Adrenal gland (tissue), 12 donors: ENCODE results near the gene ACOT11. TPM values are rescaled to one million over a fixed set of nuclear protein-coding genes. Genes with fewer than 3 reads are reported as not detected.

ENCODE experiments used
- DNase-seq, 7 donors: peaks; one replicate each; pipeline ENCODE4 v3.0.0-alpha.2; 2019 to 2020
- H3K27ac ChIP-seq, 5 donors: fragments of 200-600 bp; sonication (generic) in 4 of 5; 1 replicate in 3 of 5; 2 replicates in 2 of 5; pipeline versions ENCODE4 v1.5.1 to v1.8.0; 2016 to 2020; ENCODE audit warnings: mild to moderate bottlenecking in 1 of 5
- H3K27me3 ChIP-seq: fragments of 200-600 bp; 2 replicates; pipeline ENCODE4 v1.8.0; 2021
- H3K36me3 ChIP-seq, 2 donors: fragments of 200-600 bp; replicated peaks in 1 of 2; 1 replicate in 1 of 2; 2 replicates in 1 of 2; pipeline versions ENCODE4 v1.5.1 to v1.8.0; 2018 to 2022
- H3K4me1 ChIP-seq, 2 donors: fragments of 200-600 bp; replicated peaks in 1 of 2; 1 replicate in 1 of 2; 2 replicates in 1 of 2; pipeline versions ENCODE4 v1.5.1 to v1.8.0; 2018 to 2021
- H3K4me3 ChIP-seq, 4 donors: fragments of 200-600 bp; sonication (generic) in 3 of 4; one replicate each; pipeline ENCODE4 v1.5.1; 2016 to 2018
- H3K9me3 ChIP-seq, 3 donors: fragments of 200-600 bp; sonication (generic) in 1 of 3; replicated peaks in 1 of 3; 1 replicate in 2 of 3; 2 replicates in 1 of 3; pipeline versions ENCODE4 v1.5.1 to v1.8.0; 2016 to 2021
- CTCF ChIP-seq, 6 experiments: fragments of 450-650 bp in 4 of 6; fragments of 200-600 bp in 2 of 6; sonication (generic) in 1 of 6; IDR thresholded peaks; 1 replicate in 5 of 6; 2 replicates in 1 of 6; pipeline versions ENCODE4 v1.5.1 to v1.8.0; 2016 to 2021; ENCODE audit warnings: antibody characterized with exemption in 6 of 6, mild to moderate bottlenecking in 2 of 6, moderate library complexity in 1 of 6
- POLR2A ChIP-seq, 2 donors: fragments of 450-650 bp; IDR thresholded peaks; one replicate each; pipeline ENCODE4 v1.6.1; 2017; ENCODE audit warnings: antibody characterized with exemption in 2 of 2, mild to moderate bottlenecking in 2 of 2, moderate library complexity in 1 of 2
- WGBS, 4 donors: extraction: QIAGEN DNeasy Blood & Tissue Kit in 2 of 4; methylation state at CpG; one replicate each; pipeline versions ENCODE4 v1.1.5 to v1.1.7; 2013 to 2017; 5-methylcytosine and 5-hydroxymethylcytosine counted together
- intact Hi-C, 2 donors: fragments of 100-400 bp; cut with DNase I; formaldehyde crosslinking; loops; one replicate each; pipeline versions ENCODE4 v1.14.1 to v1.15.0; 2022 to 2023
- polyA plus RNA-seq, 3 donors: library from polyadenylated mRNA; stranded (reverse); fragments of 200-250 nt in 2 of 3; fragments of 350-450 nt in 1 of 3; fragmentation: Illumina TruSeq in 1 of 3; extraction: RNeasy Lipid Tissue Mini Kit (QIAGEN cat#74804) in 1 of 3; gene quantifications; one replicate each; pipeline ENCODE4 v1.2.3, GENCODE V29; 2013 to 2014
- total RNA-seq, 9 donors: library from RNA; depleted of rRNA in 4 of 9; stranded (reverse); fragments of >200 nt in 4 of 9; fragments of 120-200 nt in 1 of 9; fragmentation: NEBNext Ultra II Directional in 1 of 9; extraction: Animal tissue kit (Norgen Biotek cat#: 25700) in 1 of 9; gene quantifications; one replicate each; pipeline versions ENCODE4 v1.1.0 to v1.2.4, GENCODE V29; 2013 to 2023
- donor health status: healthy with polysubstance abuse.
- donor health status: Bipolar disorder and iron deficiency.
- donor health status: DM: yes; HTN: yes; CAD: no.
- donor health status: DM: no; HTN: no; CAD: no.
- donor health status: DM: no; HTN: no; CAD: no.
- donor health status: DM: yes; HTN: yes; CAD: no.

ACOT11 gene
- total and polyA plus RNA-seq, 12 donors: 1.6 to 12.7 (median 9.1) TPM

GRCh38 chr1:54595956-54596498, 48.0 kb downstream of the ACOT11 start:
- no peaks in the 10 kb centered on the region for H3K27me3 ChIP-seq
- no peaks in the 10 kb centered on the region for H3K9me3 ChIP-seq
- 83 to 100% (median 96%) methylated on average over 3 of the region's 3 CpGs for WGBS, 4 donors
- no peaks in the 10 kb centered on the region for H3K4me1 ChIP-seq
- H3K27ac ChIP-seq: no peak overlapping the region
- intact Hi-C loops: no loop called here
- H3K4me3 ChIP-seq: no peak overlapping the region
- TF ChIP-seq CTCF (IDR thresholded peaks at IDR 0.05) (no peak), POLR2A (IDR thresholded peaks at IDR 0.05) (no peak)
- DNase-seq: no peak
- peaks cover 0 to 8% of the 10 kb centered on the region in 2 donors for H3K36me3 ChIP-seq

DNA sequence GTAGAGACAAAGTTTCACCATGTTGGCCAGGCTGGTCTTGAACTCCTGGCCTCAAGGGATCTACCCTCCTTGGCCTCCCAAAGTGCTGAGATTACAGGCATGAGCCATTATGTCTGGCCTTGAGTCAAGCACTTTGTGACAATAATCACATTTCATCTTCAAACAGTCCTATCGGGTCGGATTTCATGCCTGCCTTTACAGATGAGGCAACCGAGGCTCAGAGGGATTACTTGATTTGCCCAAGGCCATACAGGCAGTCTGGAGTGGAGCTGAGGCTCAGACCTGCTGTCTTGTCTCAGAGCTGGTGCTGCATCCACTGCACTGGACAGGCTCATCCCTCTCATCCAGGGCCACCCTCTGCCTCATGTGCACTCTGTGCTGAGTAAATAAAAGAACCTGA, 48.7 kb downstream of the ACOT11 start:
- H3K27ac ChIP-seq: no peak overlapping the region
- TF ChIP-seq CTCF (IDR thresholded peaks at IDR 0.05): no peak
- TF ChIP-seq POLR2A (IDR thresholded peaks at IDR 0.05): no peak
- no peaks in the 10 kb centered on the region for H3K9me3 ChIP-seq
- intact Hi-C loops: no loop called here
- peaks cover 0 to 8% of the 10 kb centered on the region in 2 donors for H3K36me3 ChIP-seq
- H3K4me1 ChIP-seq: no peaks in the 10 kb centered on the region
- H3K27me3 ChIP-seq: no peaks in the 10 kb centered on the region
- no peak overlapping the region for H3K4me3 ChIP-seq
- WGBS, 4 donors: 78 to 100% (median 89%) methylated on average over 1 to 3 of the region's 3 CpGs
- no peak for DNase-seq

DNA sequence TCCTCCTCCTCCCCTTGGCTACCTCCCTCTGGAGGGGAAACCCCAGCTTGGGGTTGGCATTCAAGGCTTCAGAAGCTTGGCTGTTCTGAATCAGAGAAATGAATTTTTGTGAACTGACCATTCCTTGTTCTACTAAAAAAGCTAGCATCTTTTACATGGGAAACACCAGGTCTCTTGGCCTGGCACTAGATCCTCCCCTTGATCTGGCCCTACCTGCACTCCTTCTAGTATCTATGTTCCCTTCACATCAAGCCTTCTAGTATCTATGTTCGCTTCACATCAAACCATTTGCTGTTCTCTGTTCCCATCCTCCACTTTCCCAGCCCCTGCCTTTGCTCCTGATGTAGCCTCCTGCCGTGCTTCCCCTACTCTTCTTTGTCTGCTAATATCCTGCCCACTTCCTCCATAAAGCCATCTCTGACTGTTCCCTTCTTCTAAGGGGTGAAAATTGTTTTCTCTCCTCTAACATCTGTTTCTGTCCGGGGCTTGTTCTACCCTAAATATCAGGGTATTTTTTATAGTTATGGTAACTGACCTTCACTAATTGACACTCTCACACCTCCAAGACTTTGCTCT, 49.5 kb downstream of the ACOT11 start:
- DNase-seq: no peak
- TF ChIP-seq POLR2A (IDR thresholded peaks at IDR 0.05): no peak
- no peak for TF ChIP-seq CTCF (IDR thresholded peaks at IDR 0.05)
- WGBS, 4 donors: 81 to 85% (median 82%) methylated on average over 3 of the region's 3 CpGs
- H3K4me3 ChIP-seq: no peak overlapping the region
- no peaks in the 10 kb centered on the region for H3K9me3 ChIP-seq
- H3K27ac ChIP-seq: no peak overlapping the region
- intact Hi-C loops: no loop called here
- peaks cover 0 to 8% of the 10 kb centered on the region in 2 donors for H3K36me3 ChIP-seq
- no peaks in the 10 kb centered on the region for H3K4me1 ChIP-seq
- H3K27me3 ChIP-seq: no peaks in the 10 kb centered on the region

DNA sequence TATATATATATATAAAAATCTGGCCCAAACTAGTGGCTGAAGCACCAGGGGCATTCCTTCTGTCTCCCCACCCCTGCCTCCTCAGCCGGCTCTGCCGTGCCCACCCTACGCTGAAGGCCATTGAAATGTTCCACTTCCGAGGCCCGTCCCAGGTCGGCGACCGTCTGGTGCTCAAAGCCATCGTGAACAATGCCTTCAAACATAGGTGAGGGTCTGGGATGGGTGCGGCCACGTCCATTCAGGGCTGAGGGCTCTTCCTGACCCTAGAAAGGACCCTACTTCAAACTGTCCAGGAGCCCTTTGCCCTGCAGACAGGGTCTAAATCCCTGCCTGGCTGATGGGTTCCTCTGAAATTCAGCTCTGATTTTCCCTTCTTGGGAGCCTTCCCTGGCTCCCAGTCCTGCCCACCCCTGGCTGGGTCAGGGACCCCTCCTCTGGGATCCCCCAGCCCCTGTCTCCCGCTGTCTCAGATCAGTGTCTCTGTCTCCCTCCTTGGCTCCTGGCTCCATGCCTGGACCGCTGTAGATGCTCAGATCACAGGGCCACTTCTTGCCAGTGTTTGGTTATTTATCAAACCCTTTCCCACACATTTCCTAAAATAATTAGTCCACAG, 51.3 kb downstream of the ACOT11 start:
- intact Hi-C loops: no loop called here
- Histone ChIP-seq H3K4me1 (no peaks in the 10 kb centered on the region), H3K4me3 (no peak overlapping the region), H3K36me3 (peaks cover 0 to 7% of the 10 kb centered on the region in 2 donors), H3K27ac (no peak overlapping the region), H3K27me3 (no peaks in the 10 kb centered on the region), H3K9me3 (no peaks in the 10 kb centered on the region)
- TF ChIP-seq CTCF (IDR thresholded peaks at IDR 0.05) (no peak), POLR2A (IDR thresholded peaks at IDR 0.05) (no peak)
- no peak for DNase-seq
- WGBS, 4 donors: 85 to 93% (median 89%) methylated on average over 6 to 13 of the region's 13 CpGs
